Measurements from ENCODE around the gene MATN1.
"Not testable (repeated sequence)": the region's sequence is repeated elsewhere in the genome, so short reads cannot be mapped to it uniquely, and the experiment has no call there.

MATN1 gene

DNA sequence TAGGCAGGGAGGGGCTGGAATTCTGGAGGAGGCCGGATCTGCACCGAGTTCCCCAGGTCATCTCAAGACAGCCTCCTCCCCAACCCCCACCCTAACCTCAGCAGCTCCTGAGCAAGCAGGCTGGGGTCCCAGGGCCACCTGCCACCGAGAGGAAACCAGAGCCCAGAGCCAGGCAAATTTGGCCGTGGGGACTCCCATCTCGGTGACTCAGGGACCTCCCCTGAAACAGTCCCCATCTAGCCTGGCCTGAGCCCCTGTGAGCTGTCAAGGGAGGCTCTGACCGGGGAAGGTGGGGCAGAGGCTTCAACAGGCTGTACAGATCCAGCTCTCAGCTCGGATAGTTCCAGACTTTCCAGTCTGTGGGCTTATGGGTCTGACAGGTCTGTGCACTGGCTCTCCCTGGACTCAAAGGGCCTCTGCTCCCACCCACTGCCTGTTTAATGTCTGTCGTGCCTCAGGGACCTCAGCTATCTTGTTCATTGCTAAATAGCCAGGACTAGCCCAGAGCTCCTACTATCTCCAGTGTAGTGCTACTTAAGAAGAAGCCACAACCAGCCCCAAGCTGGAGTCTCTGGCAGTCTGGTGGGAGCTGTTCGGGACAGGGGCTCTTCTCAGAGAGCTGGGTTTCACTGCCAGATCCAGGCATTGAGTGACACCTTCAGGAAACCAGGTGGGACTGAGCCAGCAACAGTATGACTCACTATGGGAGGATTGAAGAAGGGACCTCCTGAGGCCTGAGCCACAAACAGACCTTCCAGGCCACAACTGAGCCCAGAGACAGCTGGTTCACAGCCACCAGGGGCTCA, 25.6 kb downstream of the MATN1 start:
- no peak for DNase-seq (ENCODE audit: low read depth in 2 of 2)

DNA sequence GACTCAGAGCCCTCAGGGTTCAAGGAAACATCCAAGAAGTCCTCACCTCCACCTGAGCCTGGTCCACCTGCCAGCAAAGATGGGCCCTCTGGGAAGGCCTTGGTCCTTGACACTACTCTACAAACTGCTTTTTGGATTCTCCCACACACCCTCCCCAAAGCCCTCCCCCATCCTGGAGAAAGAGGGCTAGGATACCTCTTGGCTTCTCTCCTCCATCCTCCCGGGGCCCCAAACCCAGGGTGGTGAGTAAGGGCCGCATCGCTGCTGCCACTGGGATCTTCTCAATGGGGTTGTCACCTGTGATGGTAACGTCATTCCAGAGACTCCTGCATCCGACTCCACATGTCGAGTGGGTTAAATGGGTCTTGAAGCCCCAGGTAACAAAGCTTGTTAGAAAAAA, 26.6 kb downstream of the MATN1 start:
- no peak for DNase-seq (ENCODE audit: low read depth in 2 of 2)

DNA sequence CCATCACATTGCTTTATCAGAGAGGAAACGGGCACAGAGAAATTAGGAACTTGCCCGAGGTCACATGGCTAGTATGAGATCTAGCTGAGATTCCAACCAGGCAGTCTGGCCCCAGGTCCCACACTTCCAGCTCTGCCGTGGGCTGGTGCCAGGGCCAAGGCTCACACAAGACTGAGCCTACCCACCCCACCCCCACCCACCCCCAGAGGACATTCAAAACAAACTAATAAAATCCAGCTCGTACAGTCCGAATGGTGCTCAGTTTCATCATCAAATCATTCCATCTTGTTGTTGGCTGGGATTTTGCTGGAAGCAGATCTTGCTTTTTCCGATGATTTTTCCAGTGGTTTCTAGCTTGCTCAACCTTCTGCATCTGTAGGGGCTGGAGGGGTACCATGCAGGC, 27.9 kb downstream of the MATN1 start:
- DNase-seq (ENCODE audit: low read depth in 2 of 2): no peak

DNA sequence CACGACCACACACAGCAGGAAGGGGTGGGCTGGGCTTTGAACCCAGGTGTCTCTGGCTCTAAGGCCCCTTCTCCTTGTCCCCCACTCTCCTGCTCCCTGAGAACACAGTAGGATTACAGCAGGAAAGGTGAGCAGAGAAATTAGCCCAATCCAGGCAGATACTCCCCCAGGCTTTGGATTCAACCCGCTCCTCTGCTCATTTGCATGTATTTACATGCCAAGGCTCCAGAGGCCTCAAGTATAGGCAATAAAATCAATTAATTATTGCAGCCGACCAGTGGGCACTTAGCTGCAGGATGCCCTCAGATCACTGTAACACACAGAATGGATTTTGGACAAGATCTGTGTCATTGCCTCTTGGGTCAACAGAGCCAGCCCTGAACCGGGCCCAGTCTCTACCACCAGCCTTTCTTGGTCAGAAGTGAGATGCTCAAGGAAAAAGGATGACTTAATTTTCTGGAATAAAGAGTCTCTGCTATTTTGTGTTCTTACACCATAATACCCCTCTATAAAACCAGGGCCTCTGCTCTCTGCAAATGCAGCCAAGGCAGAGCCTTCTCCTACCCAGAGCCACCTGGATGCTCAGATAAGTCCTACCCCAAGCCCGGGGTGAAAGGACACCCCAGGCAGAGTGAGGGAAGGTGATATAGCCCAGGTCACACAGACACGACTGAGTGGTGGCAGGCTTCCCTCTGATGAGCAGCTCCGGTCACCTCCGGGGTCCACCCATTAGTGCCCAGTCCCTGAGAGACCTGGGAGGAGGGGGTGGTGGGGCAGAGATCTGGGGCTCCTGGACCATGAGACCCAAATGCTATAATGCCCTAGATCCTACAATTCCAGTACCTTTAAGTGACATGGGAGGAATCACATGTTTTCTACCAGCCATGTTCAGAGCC, 28.9 kb downstream of the MATN1 start:
- DNase-seq (ENCODE audit: low read depth in 2 of 2): no peak

DNA sequence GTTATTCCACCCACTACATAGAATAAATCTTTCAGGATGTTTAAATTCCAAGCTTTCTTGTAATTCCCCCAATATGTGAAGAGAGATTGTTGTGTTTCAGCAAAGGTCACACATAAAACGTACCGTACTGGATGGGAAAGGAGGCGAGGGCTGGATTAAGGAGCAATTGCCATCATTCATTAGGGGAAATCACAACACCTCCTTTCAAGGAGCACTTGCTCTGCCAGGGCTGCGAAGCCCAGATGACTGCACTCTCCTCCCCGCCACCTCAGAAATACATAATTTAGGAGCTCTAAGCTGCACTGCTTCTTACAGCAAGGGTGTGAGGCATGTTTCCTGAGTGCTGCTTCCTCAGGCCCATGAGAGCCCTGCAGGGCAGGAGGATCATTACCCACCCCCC, 29.6 kb downstream of the MATN1 start:
- no peak for DNase-seq (ENCODE audit: low read depth in 2 of 2)

DNA sequence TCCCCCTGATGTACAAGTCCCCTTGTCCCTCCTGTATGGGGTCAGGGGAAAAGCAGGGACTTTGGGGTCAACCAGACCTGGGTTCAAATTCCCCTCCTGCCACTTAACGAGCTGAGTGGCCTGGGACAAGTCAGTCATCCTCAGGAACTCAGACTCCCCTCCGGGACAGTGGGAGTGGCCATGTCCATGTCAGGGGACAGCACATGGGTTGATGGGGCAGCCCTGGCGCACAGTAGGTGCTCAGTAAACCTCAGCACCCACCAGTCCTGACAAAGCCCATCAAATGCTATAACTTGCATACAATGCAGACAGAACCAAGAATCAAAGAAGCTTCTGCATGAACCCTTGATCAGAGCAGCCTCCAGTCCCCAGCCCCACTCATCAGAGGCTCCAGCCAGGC, 30.0 kb downstream of the MATN1 start:
- DNase-seq (ENCODE audit: low read depth in 2 of 2): no peak

DNA sequence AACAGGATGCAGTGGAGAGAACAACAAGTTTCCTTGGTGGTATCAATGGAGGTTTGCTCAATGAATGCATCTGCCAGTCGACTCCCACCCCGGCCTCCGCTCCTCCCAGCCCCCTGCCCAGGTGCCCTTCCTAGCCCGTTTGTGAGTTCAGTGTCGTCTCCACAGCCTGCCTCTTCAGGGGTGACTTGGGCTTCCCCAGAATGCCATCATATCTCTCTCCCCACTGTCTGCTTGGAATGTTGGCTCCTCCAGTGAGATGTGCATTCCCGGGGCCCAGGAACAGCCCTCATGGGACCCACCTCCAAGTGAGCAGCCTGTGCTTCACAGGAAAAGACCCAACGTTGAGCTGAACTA, 30.5 kb downstream of the MATN1 start:
- no peak for DNase-seq (ENCODE audit: low read depth in 2 of 2)

DNA sequence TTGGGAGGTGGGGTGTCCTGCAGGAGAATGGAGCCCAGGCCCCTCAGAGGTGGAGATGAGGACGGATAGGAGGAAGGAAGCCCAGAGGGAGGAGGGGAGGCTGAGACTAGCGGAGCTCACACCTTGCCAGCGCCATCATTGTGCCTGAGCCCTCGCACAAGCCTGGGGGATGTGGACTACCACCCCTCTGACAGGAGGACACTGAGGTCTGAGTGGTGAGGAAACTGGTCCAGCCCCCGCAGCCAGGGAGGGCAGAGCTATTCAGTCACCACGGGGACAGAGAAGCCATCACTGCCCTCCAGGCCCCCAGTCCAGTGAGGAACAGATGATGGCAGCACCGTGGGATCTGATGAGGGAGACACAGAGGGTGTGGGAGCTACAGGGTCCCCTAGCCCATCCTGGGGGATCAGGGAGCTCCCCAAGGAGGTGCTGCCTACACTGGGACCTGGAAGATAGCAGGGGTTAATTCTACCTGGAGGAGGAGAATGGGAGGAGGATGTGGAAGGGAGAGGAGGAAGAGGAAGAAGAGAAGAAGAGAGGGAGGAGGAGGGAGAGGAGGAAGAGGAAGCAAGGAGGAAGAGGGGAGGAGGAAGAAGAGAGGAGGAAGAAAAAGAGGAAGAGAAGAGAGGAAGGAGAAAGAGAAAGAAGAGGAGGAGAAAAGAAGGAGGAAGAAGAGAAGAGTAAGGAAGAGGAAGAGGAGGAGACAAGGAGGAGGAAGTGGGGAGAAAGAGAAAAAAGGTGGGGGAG, 31.0 kb downstream of the MATN1 start:
- DNase-seq (ENCODE audit: low read depth in 2 of 2): no peak

DNA sequence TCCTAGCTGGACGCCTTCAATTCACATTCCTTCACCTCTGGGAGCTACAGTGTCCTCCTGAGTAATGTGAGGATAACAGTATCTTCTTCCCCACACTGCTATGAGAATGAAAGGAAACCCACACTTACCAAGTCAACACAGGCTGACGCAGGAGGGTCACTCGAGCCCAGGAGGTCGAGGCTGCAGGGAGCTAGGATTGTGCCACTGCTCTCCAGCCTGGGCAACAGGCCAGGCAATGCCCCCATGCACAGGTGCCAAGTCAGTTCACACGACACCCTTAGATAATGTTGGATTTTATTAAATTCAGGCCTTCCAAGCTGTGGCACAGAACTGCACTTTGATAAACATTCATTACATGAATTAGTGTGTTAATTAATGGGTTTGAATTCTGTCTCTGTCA, 31.9 kb downstream of the MATN1 start:
- no peak for DNase-seq (ENCODE audit: low read depth in 2 of 2)

DNA sequence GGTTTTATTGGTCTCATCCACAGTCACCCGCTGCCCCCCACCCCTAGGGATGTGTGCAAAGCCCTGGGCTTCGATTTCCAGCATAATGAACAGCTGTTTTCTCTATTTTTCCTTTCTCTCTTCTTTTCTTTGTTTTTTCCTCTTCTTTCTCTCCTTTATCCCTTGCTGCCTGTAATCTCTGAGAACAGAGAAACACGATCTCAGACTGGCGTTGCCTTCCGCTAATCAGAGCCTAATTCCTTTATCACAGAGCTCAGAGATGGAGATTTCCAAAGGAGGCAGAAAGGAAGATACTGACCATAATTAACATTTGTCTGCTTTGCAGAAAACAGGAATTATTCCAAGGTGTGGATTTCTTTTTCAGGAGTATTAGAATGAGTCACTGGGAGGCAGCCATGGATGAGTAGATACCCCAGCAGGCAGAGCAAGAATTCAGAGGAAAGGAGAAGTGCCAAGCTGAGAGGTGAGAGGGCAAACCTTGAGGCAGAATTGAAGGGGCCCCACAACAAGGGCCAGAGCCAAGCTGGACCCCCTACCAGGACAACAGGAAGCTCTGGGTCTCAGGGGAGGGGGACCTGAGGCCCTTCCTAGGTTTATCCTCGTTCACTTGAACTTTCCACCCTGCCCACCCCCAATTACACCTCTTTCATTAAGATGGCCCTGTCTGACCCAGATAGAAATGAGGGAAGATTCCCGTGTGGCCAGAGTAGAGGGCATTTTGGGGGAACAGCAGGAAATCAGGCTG, 33.3 kb downstream of the MATN1 start:
- no peak for DNase-seq (ENCODE audit: low read depth in 2 of 2)

DNA sequence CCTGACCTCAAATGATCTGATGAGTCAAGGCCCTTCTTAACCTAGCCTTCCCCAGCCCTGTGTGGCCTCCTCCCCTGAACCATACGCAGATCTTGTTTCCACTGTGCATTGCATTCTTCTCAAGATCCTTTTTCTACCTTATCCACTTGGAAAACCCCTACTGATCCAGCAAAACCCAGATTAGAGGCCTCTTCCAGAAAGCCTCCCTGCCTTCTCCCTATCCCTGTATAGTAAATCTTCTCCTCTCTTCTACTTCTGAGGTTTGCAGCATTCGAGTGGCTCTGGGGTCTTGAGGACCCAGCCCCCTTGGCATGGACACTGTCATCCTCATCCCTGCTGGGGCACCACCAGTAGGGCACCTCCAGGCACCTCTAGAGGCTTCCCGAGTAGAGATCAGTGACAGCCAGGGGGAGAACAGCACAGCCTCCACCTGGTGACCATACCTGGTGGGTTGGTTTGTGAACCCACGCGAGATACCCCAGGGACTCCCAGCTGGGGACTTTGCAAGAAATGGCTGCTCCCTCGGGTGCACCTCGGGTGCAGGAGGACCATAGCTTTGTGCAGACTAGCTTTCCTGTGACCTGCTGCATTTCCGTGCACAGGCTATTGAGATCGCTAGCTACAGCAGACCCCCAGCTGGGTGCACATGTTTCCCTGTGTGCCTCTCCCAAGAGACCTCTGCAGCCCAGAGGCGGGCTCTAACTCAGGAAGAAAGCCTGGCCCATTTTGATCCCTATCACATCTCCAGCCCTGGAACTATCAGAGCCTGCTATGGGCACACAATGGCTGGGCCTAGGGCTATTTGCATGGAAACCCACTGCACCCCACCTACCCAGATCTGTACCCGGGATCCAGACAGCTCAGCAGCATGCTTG, 34.2 kb downstream of the MATN1 start:
- no peak for DNase-seq (ENCODE audit: low read depth in 2 of 2)

DNA sequence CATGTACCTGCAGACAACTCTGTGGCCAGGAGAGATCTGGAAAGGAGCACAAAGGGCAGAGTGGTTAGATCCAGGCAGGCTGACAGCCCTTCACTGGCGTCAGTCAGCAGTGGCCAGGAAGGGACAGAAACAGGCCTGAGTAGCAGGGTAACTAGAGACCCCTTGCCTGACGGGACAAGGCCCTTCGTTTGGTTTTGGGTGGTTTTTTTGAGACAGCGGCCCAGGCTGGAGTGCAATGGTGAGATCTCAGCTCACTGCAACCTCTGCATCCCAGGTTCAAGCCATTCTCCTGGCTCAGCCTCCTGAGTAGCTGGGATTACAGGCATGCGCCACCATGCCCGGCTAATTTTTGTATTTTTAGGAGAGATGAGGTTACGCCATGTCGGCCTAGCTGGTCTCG, 34.9 kb downstream of the MATN1 start:
- not testable (repeated sequence) for DNase-seq (ENCODE audit: low read depth in 2 of 2)

DNA sequence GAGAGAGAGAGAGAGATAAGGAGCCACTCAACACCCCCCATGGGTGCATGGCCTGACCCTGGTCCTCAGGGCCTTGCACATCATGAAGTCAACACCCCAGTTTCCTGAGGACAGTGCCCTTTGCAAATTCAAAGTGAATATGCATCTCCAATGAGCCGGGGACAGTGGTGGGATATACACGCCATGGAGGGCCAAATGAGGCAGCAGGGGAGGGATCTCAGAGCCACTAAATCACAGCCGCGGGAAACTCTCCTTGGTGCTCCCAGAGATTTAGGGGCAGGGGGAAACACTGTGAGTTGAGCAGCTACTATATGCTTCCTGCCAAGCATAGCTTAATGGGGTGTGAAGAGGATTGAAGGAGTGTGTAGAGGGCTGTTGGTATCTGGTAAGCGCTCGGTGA, 35.5 kb downstream of the MATN1 start:
- DNase-seq (ENCODE audit: low read depth in 2 of 2): no peak

DNA sequence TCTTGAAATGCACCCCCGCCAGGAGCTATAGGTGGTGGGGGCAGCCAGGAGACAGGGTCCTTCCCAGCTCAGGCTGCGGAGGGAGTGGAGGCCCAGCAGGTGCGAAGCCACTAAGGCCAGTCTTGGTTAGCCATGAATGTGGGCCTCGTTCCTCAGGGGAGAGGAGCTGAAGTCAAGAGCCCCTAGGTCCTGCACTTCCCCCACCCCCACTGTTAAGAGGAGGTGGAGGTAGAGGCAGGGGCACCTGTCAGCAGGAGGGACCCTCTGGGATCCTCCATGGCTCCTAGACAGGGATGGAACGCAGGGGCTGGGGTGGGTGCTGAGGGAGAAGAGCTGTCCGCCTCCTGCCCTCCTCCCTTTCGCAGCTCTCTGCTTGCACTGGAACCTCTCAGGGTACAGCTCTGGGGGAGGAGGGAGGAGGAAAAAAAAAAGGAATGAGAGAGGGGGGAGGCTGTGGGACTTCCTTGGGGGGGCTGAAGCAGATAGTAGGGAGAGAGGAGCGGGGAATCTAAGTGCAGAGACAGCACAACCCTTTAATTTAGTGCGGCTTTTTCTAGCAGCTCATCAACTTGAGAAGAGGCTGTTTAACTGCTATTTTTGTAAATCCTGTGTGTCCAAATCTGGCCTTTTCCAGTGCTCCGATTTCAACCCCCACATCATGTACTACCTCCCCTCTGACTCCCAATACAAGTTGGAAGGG, 37.0 kb downstream of the MATN1 start:
- DNase-seq (ENCODE audit: low read depth in 2 of 2): no peak

DNA sequence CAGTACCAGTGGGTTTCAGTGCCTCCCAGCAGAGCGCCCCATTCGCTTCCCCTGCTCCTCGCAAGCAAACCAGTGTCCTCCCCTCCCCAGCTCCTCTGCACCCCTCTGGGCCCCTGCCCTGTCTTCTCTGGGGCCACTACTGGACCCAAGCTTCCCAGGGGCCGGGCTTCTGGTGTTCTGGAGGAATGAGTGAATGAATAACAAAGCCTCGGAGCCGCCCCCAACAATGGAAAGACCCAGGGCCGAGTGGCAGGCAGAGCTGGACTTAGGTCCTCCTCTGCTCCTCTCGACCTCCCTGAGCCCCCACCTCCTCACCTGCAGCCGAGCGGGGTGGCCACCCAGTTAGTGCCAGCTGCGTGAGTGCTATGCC, 37.6 kb downstream of the MATN1 start:
- DNase-seq (ENCODE audit: low read depth in 2 of 2): no peak

DNA sequence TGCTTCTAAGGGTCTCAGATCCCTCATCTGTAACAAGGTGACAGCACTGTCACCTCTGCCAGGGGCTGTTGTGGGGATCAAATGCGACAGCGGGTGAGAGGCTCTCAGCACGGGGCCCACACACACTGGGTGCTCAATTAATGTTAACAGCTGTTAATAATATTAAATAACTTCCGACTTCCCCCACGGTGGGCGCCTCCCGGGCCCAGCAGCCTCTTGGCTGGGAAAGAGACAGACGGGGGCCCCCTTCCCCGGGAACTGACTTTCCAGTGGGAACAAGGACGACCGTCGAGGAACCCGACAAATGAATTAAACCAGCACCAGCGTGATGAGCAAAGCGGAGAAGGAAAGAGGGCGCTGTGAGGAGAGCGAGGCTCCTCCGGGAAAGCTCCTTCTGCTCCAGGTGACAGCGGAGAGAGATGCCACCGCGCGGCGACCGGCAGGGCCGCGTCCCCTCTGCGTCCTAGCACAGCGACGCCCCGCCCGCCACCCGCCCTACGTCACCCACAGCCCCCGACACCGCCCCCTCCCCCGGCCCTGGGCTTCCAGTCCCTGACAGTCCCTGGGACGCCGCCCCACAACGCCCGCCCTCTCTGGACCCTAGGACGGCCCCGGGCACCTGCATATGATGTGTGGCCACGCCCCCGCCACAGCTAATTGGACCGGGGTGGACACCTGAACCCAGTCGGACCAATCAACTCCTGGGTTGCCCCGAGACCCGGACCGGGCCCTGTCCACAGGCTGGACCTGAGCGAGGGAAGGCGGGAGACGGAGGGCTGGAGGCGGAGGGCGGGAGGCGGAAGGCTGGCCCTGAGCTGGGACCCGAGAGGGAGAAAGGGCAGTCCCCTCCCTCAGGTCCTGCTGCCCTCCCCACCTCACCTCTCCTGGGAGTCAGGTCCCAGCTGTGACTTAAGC, 38.2 kb downstream of the MATN1 start:
- DNase-seq (ENCODE audit: low read depth in 2 of 2): no peak

DNA sequence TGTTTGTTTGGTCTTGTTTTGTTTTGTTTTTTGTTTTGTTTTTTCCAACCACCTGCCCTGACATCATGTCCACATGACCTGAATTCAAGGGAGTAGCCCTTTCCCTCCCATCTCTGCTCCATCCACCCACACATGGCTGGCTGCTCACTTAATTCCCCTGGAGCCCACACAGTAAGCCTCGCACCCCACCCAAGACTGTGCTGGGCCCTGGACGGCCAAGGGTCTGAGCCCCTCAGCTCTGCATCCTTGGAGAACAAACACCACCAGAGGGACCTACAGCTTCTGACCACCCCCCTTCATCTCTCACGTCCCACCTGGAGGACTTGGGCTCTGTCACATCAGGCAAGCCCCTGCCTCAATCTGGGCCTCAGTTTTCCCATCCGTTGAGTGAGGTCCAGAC, 39.1 kb downstream of the MATN1 start:
- no peak for DNase-seq (ENCODE audit: low read depth in 2 of 2)

DNA sequence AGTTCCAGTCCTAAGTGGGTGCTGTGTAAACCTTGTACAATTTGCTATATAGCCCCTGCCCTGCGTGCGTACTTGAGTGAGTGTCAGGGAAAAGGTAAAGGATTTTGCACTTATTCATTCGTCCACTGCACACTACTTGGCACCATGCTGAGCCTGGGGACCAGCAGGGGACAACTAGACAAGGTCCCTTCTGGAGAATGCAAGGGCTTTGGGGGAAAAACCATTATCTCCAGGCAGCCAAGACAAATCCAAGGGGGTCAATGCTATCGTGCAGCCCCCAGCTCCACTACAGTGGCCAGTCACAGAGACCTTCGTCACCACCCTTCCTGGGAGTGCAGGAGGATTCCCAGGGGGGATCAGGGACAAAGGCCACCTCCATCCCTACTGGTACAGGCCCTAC, 39.7 kb downstream of the MATN1 start:
- no peak for DNase-seq (ENCODE audit: low read depth in 2 of 2)
